Forelimb muscle (tissue), 1 donor: Measurements from ENCODE around the gene GRAP. TPM values are rescaled to one million over a fixed set of nuclear protein-coding genes. Genes with fewer than 3 reads are reported as not detected.

Experiments
- DNase-seq: peaks from one replicate; pipeline ENCODE4 v3.0.0-alpha.2; 2013; ENCODE audit warnings: low read depth
- polyA plus RNA-seq: library from polyadenylated mRNA; unstranded; fragments of 120-200 nt; gene quantifications from one replicate; pipeline ENCODE4 v1.2.1, GENCODE V29; 2013; ENCODE audit not compliant: insufficient read length

Gene GRAP
- polyA plus RNA-seq, 1 donor = 1.9 TPM

GRCh38 chr17:19002805-19003542, 43.8 kb downstream of the GRAP start:
- no peak for DNase-seq

GRCh38 chr17:19001907-19002590, 44.7 kb downstream of the GRAP start:
- DNase-seq = no peak

- DNase-seq = no peak
Observed at GRCh38 chr17:19000531-19001325, 46.0 kb downstream of the GRAP start.

GRCh38 chr17:18999911-19000310, 46.8 kb downstream of the GRAP start:
- no peak for DNase-seq

- DNase-seq = no peak
Observed at GRCh38 chr17:18999394-18999793, 47.4 kb downstream of the GRAP start.

- DNase-seq = no peak
Observed at GRCh38 chr17:18997650-18998196, 49.0 kb downstream of the GRAP start.

GRCh38 chr17:18996458-18996857, 50.3 kb downstream of the GRAP start:
- no peak for DNase-seq

GRCh38 chr17:18995220-18995619, 51.5 kb downstream of the GRAP start:
- DNase-seq = no peak

- DNase-seq = no peak
Observed at GRCh38 chr17:18994631-18995030, 52.1 kb downstream of the GRAP start.

- no peak for DNase-seq
Observed at GRCh38 chr17:18993905-18994526, 52.7 kb downstream of the GRAP start.

GRCh38 chr17:18992454-18993130, 54.2 kb downstream of the GRAP start:
- DNase-seq = no peak

- no peak for DNase-seq
Observed at GRCh38 chr17:18991531-18992315, 55.0 kb downstream of the GRAP start.

GRCh38 chr17:18990331-18990730, 56.4 kb downstream of the GRAP start:
- DNase-seq = no peak

- no peak for DNase-seq
Observed at GRCh38 chr17:18988546-18989173, 58.1 kb downstream of the GRAP start.

- no peak for DNase-seq
Observed at GRCh38 chr17:18987862-18988545, 58.8 kb downstream of the GRAP start.

- DNase-seq = no peak
Observed at GRCh38 chr17:18987230-18987610, 59.5 kb downstream of the GRAP start.

GRCh38 chr17:18986541-18987229, 60.1 kb downstream of the GRAP start:
- no peak for DNase-seq

GRCh38 chr17:18985475-18985874, 61.3 kb downstream of the GRAP start:
- DNase-seq = no peak
